OCI-LY1 (cell line): ENCODE results near the gene DHDDS.

Experiments
- EZH2 ChIP-seq: fragments of 200-600 bp; sonication (generic), shearing (Covaris generic); IDR thresholded peaks from 2 replicates; pipeline ENCODE4 v1.8.0; 2017; ENCODE audit warnings: borderline replicate concordance, mixed run types, mild to moderate bottlenecking, antibody characterized with exemption, low read length, moderate library complexity, mixed read lengths
- TF ChIP-seq, protein P1 (sequence below): fragments of 200-600 bp; sonication (generic), shearing (Covaris generic); IDR thresholded peaks from 2 replicates; pipeline ENCODE4 v1.5.1; 2017; ENCODE audit warnings: mild to moderate bottlenecking, antibody characterized with exemption, low read length, moderate library complexity, mixed read lengths

DNA sequence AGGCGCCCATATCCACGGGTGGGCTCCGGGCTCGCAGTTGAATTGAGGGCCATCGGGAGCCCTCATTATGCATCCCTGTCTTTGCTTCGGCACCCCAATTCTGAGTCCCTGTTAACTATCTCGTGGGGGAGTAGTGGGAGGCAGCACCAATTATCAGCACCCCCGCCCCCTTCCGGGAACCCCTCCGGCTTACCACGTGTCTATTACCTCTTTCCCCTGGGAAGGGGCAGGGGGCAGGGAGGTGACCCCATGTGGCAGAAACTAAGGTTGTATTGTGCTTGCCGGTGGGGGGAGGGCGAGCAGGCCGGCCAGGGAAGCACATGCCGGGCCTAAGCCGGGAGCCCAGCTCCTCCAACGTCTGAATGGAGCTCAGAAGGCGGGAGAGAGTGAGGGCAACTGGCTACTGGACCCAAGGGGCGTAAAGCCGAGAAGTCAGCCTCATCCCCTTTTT is 20.5 kb upstream of the DHDDS start:
- TF ChIP-seq, protein P1, sequence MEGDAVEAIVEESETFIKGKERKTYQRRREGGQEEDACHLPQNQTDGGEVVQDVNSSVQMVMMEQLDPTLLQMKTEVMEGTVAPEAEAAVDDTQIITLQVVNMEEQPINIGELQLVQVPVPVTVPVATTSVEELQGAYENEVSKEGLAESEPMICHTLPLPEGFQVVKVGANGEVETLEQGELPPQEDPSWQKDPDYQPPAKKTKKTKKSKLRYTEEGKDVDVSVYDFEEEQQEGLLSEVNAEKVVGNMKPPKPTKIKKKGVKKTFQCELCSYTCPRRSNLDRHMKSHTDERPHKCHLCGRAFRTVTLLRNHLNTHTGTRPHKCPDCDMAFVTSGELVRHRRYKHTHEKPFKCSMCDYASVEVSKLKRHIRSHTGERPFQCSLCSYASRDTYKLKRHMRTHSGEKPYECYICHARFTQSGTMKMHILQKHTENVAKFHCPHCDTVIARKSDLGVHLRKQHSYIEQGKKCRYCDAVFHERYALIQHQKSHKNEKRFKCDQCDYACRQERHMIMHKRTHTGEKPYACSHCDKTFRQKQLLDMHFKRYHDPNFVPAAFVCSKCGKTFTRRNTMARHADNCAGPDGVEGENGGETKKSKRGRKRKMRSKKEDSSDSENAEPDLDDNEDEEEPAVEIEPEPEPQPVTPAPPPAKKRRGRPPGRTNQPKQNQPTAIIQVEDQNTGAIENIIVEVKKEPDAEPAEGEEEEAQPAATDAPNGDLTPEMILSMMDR, result no peak
- no peak for TF ChIP-seq EZH2
